Measurements from ENCODE around the gene ALG14. TPM values are rescaled to one million over a fixed set of nuclear protein-coding genes. Genes with fewer than 3 reads are reported as not detected.

Gene ALG14
- total and polyA plus RNA-seq, 10 of the 15 experiments (the other 5 are each of a cell fraction or from before 2014, with no cell fraction given), result 2.6 to 19.2 (median 7.5) TPM

DNA sequence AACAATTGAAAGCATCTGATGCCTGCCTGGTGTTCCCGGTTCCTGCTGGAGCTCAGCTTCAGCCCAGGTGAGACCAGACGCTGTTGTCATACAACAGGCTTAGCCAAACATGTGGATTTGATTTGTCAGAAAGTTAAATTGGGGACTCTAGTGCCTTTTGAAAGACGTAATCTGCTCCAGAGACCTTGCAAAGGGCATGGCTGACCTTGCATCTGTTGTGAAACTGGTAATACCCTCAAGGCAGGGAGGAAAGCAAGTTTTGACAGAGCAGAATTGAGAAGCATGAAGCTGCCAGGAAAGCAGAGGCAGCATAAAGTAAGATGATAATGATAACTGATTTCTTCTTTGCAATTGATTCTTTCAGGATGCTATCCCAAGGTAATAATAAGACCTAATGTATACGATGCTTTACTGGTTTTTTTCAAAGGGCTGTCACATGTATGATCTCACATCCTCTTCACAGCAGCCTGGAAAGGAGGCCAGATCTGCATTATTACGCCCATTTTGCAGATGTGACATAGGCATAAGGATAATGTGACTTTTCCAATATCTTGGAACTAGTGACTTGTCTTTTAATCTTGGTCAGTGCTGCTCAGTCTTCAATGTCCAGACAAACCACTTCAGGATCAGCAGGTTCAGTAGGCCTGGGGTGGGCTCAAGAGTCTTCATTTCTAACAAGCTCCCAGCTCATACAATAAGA is 121.1 kb downstream of the ALG14 start:
- Histone ChIP-seq H2AFZ (ENCODE audit: control insufficient read depth, low read depth, low read length) (no peak overlapping the region), H3K27ac (ENCODE audit: control insufficient read depth, insufficient read depth) (no peak overlapping the region), H3K9me3 (replicated peaks; ENCODE audit: control insufficient read depth, insufficient read depth, low read length) (no peaks in the 10 kb centered on the region), H3K27me3 (replicated peaks in 1 of 2; ENCODE audit: control insufficient read depth in 2 of 2, insufficient read depth in 2 of 2, low read length in 1 of 2) (no peaks in the 10 kb centered on the region), H3K4me2 (ENCODE audit: control insufficient read depth, insufficient read depth) (no peak overlapping the region), H3K79me2 (ENCODE audit: control insufficient read depth, insufficient read depth, low read length) (no peaks in the 10 kb centered on the region), H3K36me3 (ENCODE audit: control insufficient read depth in 2 of 2, insufficient read depth in 2 of 2, low read length in 1 of 2) (no peaks in the 10 kb centered on the region), H3K4me1 (ENCODE audit: control insufficient read depth, insufficient read depth, low read length) (no peaks in the 10 kb centered on the region), H3K4me3 (no peak overlapping the region), H3K9ac (ENCODE audit: control insufficient read depth, insufficient read depth, low read length) (no peak overlapping the region), H4K20me1 (ENCODE audit: control insufficient read depth, insufficient read depth) (no peaks in the 10 kb centered on the region)
- FAIRE-seq, result no peak
- ChIA-PET RAD21 (ENCODE audit: unreplicated experiment) (no interaction called here), POLR2A (no interaction called here), CTCF (no interaction called here), SMC1A (ENCODE audit: uncharacterized antibody, unreplicated experiment) (no interaction called here)
- intact Hi-C loops (cut with micrococcal nuclease; ENCODE audit: unreplicated experiment), result no loop called here
- ATAC-seq, result no peak
- BruUV-seq (replicated peaks), result no TSS peak
- in situ Hi-C loops (cut with MboI), result no loop called here
- 42% methylated on average over 5 of the region's 5 CpGs for WGBS (ENCODE audit: insufficient coverage, insufficient replicate concordance, low lambda C conversion rate, missing lambda C conversion rate)
- TF ChIP-seq FOXK2 (IDR thresholded peaks at IDR 0.05), result no peak
- no peak for TF ChIP-seq NRF1 (conservative IDR thresholded peaks at IDR 0.05; ENCODE audit: low read depth, low read length)
- TF ChIP-seq NFYB (IDR thresholded peaks at IDR 0.05; ENCODE audit: insufficient read depth, low read depth, low read length), result no peak
- TF ChIP-seq, protein P1, sequence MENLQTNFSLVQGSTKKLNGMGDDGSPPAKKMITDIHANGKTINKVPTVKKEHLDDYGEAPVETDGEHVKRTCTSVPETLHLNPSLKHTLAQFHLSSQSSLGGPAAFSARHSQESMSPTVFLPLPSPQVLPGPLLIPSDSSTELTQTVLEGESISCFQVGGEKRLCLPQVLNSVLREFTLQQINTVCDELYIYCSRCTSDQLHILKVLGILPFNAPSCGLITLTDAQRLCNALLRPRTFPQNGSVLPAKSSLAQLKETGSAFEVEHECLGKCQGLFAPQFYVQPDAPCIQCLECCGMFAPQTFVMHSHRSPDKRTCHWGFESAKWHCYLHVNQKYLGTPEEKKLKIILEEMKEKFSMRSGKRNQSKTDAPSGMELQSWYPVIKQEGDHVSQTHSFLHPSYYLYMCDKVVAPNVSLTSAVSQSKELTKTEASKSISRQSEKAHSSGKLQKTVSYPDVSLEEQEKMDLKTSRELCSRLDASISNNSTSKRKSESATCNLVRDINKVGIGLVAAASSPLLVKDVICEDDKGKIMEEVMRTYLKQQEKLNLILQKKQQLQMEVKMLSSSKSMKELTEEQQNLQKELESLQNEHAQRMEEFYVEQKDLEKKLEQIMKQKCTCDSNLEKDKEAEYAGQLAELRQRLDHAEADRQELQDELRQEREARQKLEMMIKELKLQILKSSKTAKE (IDR thresholded peaks at IDR 0.05; ENCODE audit: low read depth, poor library complexity, severe bottlenecking), result no peak
- no peak for TF ChIP-seq BCL11A (IDR thresholded peaks at IDR 0.05; ENCODE audit: low read depth, low read length)
- no peak for TF ChIP-seq STAT3 (IDR thresholded peaks at IDR 0.05; ENCODE audit: low read depth, low read length)
- TF ChIP-seq ATF7 (IDR thresholded peaks at IDR 0.05; ENCODE audit: low read depth), result no peak
- TF ChIP-seq, protein P2, sequence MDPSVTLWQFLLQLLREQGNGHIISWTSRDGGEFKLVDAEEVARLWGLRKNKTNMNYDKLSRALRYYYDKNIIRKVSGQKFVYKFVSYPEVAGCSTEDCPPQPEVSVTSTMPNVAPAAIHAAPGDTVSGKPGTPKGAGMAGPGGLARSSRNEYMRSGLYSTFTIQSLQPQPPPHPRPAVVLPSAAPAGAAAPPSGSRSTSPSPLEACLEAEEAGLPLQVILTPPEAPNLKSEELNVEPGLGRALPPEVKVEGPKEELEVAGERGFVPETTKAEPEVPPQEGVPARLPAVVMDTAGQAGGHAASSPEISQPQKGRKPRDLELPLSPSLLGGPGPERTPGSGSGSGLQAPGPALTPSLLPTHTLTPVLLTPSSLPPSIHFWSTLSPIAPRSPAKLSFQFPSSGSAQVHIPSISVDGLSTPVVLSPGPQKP (IDR thresholded peaks at IDR 0.05; ENCODE audit: low read depth, low read length), result no peak
- TF ChIP-seq JUNB (IDR thresholded peaks at IDR 0.05), result no peak
- TF ChIP-seq, protein P3, sequence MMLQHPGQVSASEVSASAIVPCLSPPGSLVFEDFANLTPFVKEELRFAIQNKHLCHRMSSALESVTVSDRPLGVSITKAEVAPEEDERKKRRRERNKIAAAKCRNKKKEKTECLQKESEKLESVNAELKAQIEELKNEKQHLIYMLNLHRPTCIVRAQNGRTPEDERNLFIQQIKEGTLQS (IDR thresholded peaks at IDR 0.05; ENCODE audit: borderline replicate concordance, extremely low read depth, low read depth, low read length), result no peak
- TF ChIP-seq ZNF274 (IDR thresholded peaks at IDR 0.05; ENCODE audit: insufficient read depth, insufficient read length), result no peak
- TF ChIP-seq IRF4 (IDR thresholded peaks at IDR 0.05; ENCODE audit: low read depth, low read length), result no peak
- DNase-seq (ENCODE audit: low read depth, low spot score), result no peak
